Activated CD4-positive, alpha-beta T cell treated with anti-CD3 and anti-CD28 coated beads for 36 hours (primary cell): Measurements from ENCODE around the gene NCOA5. TPM values are rescaled to one million over a fixed set of nuclear protein-coding genes. Genes with fewer than 3 reads are reported as not detected.

ENCODE experiments used
- ATAC-seq: fragments of 200-7000 bp; cut with Tn5 transposase; one replicate; pipeline ENCODE4 v1.10.0; 2021; ENCODE audit warnings: mild to moderate bottlenecking, moderate library complexity
- CTCF ChIA-PET: fragments of 350-600 bp; sonication (Branson Sonifier 250); formaldehyde crosslinking; loops from one replicate; lab custom pipeline; 2021; ENCODE audit warnings: antibody characterized with exemption; lab: Charles Lee
- POLR2A ChIA-PET: fragments of 350-600 bp; sonication (Branson Sonifier 250); formaldehyde crosslinking; loops from one replicate; lab custom pipeline; 2021; ENCODE audit warnings: antibody characterized with exemption, inconsistent platforms; lab: Charles Lee
- DNase-seq: peaks from one replicate; pipeline ENCODE4 v3.0.0-alpha.2; 2020
- H3K27ac Mint-ChIP-seq: one replicate; pipeline ENCODE4 v1.8.0; 2021; ENCODE audit warnings: mixed read lengths
- H3K27me3 Mint-ChIP-seq: one replicate; pipeline ENCODE4 v1.8.0; 2021; ENCODE audit warnings: mixed read lengths
- H3K36me3 Mint-ChIP-seq: one replicate; pipeline ENCODE4 v1.8.0; 2021; ENCODE audit warnings: low read depth, mixed read lengths
- H3K4me1 Mint-ChIP-seq: one replicate; pipeline ENCODE4 v1.8.0; 2021; ENCODE audit warnings: mixed read lengths
- H3K4me3 Mint-ChIP-seq: one replicate; pipeline ENCODE4 v1.8.0; 2021; ENCODE audit warnings: mild to moderate bottlenecking, moderate library complexity, mixed read lengths
- H3K9me3 Mint-ChIP-seq: one replicate; pipeline ENCODE4 v1.8.0; 2021; ENCODE audit warnings: low read depth, mixed read lengths
- intact Hi-C, 2 experiments: fragments of 100-400 bp; cut with DNase I in 1 of 2; cut with micrococcal nuclease in 1 of 2; formaldehyde crosslinking; loops; one replicate each; pipeline versions ENCODE4 v1.14.2 to v1.15.1; 2022 to 2024; cut with DNase I, micrococcal nuclease
- total RNA-seq, 2 experiments: library from RNA; stranded (reverse); gene quantifications; one replicate each; pipeline ENCODE4 v1.2.3, GENCODE V29; 2021

Gene NCOA5
- total RNA-seq, 2 experiments from 2014 or later, result 17.9 to 18.8 TPM

- intact Hi-C loops, result no loop called here
- H3K36me3 Mint-ChIP-seq, result no peaks in the 10 kb centered on the region
- no peaks in the 10 kb centered on the region for H3K4me1 Mint-ChIP-seq
- ATAC-seq (no peak), DNase-seq (no peak)
- ChIA-PET POLR2A (no interaction called here), CTCF (no interaction called here)
- H3K27me3 Mint-ChIP-seq, result peaks cover 7% of the 10 kb centered on the region
- H3K4me3 Mint-ChIP-seq, result no peak overlapping the region
- no peak overlapping the region for H3K27ac Mint-ChIP-seq
- no peaks in the 10 kb centered on the region for H3K9me3 Mint-ChIP-seq
Observed at GRCh38 chr20:46051556-46052308, 38.0 kb downstream of the NCOA5 start.

DNA sequence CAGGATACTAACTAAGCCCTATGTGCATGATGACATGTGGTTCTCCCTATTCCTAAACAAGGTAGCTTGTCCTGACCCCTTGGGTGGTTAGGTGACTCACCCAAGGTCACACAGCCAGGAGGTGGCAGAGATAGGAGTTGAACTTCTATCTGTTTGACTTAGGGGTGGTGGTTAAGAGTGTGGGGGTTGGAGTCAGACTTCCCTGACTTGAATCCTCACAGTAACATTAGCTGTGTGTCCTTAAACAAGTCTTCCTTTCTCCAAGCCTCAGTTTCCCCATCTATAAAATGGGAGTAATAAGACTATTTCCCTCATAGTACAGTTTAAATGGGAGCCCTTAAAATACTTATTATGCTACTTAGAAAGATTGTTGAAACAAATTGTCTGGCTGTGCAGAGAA, 38.9 kb downstream of the NCOA5 start:
- Mint-ChIP-seq H3K9me3 (no peaks in the 10 kb centered on the region), H3K27me3 (peaks cover 13% of the 10 kb centered on the region), H3K4me1 (no peaks in the 10 kb centered on the region), H3K36me3 (no peaks in the 10 kb centered on the region), H3K27ac (no peak overlapping the region), H3K4me3 (no peak overlapping the region)
- intact Hi-C loops, result no loop called here
- DNase-seq (no peak), ATAC-seq (no peak)
- CTCF ChIA-PET, result interaction anchor here (0.5 to 0.9 kb wide), 2 partner anchors 10 to 36 kb away, joined by 3 read pairs; no protein-coding TSS in a partner anchor
- POLR2A ChIA-PET, result no interaction called here

DNA sequence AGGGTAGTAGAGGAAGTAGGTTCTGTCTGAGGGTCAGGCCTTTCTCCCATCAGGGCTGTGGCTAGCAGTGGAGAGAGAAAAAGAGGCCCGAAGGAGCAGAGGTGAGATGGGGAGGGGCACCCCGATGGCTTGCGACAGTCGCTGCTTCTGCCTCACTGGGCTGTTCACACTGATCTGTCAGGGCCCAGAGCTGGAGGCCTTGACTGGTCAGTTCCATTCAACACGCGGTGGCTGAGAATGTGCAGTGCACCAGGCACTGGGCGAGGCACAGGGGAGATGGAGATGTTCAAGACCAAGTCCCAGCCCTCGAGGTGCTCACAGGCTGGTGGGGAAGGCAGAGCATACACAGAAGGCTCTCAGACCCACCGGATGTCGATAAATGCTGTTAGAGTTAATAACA, 39.3 kb downstream of the NCOA5 start:
- H3K27ac Mint-ChIP-seq, result no peak overlapping the region
- ATAC-seq (no peak), DNase-seq (no peak)
- H3K36me3 Mint-ChIP-seq, result no peaks in the 10 kb centered on the region
- H3K4me1 Mint-ChIP-seq, result no peaks in the 10 kb centered on the region
- ChIA-PET POLR2A (no interaction called here), CTCF (interaction anchor here (0.5 to 0.9 kb wide), 2 partner anchors 9 to 35 kb away, joined by 3 read pairs; no protein-coding TSS in a partner anchor)
- H3K27me3 Mint-ChIP-seq, result peaks cover 14% of the 10 kb centered on the region
- no peaks in the 10 kb centered on the region for H3K9me3 Mint-ChIP-seq
- H3K4me3 Mint-ChIP-seq, result no peak overlapping the region
- intact Hi-C loops, result no loop called here

GRCh38 chr20:46049815-46050214, 39.9 kb downstream of the NCOA5 start:
- no peaks in the 10 kb centered on the region for H3K36me3 Mint-ChIP-seq
- ATAC-seq (no peak), DNase-seq (no peak)
- ChIA-PET CTCF (no interaction called here), POLR2A (no interaction called here)
- no peak overlapping the region for H3K27ac Mint-ChIP-seq
- H3K27me3 Mint-ChIP-seq, result peaks cover 12% of the 10 kb centered on the region
- intact Hi-C loops, result no loop called here
- H3K4me1 Mint-ChIP-seq, result no peaks in the 10 kb centered on the region
- H3K9me3 Mint-ChIP-seq, result no peaks in the 10 kb centered on the region
- H3K4me3 Mint-ChIP-seq, result no peak overlapping the region

- Mint-ChIP-seq H3K36me3 (no peaks in the 10 kb centered on the region), H3K27me3 (peaks cover 12% of the 10 kb centered on the region), H3K4me3 (no peak overlapping the region), H3K9me3 (no peaks in the 10 kb centered on the region), H3K27ac (no peak overlapping the region), H3K4me1 (no peaks in the 10 kb centered on the region)
- intact Hi-C loops, result no loop called here
- no peak for DNase-seq
- ATAC-seq, result no peak
- ChIA-PET CTCF (no interaction called here), POLR2A (no interaction called here)
Observed at GRCh38 chr20:46049190-46049589, 40.6 kb downstream of the NCOA5 start.

GRCh38 chr20:46047821-46048220, 41.9 kb downstream of the NCOA5 start:
- Mint-ChIP-seq H3K9me3 (no peaks in the 10 kb centered on the region), H3K36me3 (no peaks in the 10 kb centered on the region), H3K4me1 (no peaks in the 10 kb centered on the region), H3K27ac (no peak overlapping the region), H3K27me3 (peaks cover 17% of the 10 kb centered on the region), H3K4me3 (no peak overlapping the region)
- POLR2A ChIA-PET, result no interaction called here
- ATAC-seq (no peak), DNase-seq (no peak)
- CTCF ChIA-PET, result interaction anchor here (0.6 to 0.7 kb wide), 2 partner anchors 23 to 716 kb away, joined by 3 read pairs; no protein-coding TSS in a partner anchor
- intact Hi-C loops, result no loop called here

GRCh38 chr20:46046588-46047310, 43.0 kb downstream of the NCOA5 start:
- no peaks in the 10 kb centered on the region for H3K4me1 Mint-ChIP-seq
- H3K27me3 Mint-ChIP-seq, result peaks cover 26% of the 10 kb centered on the region
- H3K4me3 Mint-ChIP-seq, result no peak overlapping the region
- DNase-seq (no peak), ATAC-seq (no peak)
- POLR2A ChIA-PET, result no interaction called here
- H3K36me3 Mint-ChIP-seq, result no peaks in the 10 kb centered on the region
- H3K9me3 Mint-ChIP-seq, result no peaks in the 10 kb centered on the region
- intact Hi-C loops, result no loop called here
- CTCF ChIA-PET, result interaction anchor here (0.7 kb wide), 1 partner anchor 39 kb away, joined by 3 read pairs; no protein-coding TSS in a partner anchor
- H3K27ac Mint-ChIP-seq, result no peak overlapping the region

DNA sequence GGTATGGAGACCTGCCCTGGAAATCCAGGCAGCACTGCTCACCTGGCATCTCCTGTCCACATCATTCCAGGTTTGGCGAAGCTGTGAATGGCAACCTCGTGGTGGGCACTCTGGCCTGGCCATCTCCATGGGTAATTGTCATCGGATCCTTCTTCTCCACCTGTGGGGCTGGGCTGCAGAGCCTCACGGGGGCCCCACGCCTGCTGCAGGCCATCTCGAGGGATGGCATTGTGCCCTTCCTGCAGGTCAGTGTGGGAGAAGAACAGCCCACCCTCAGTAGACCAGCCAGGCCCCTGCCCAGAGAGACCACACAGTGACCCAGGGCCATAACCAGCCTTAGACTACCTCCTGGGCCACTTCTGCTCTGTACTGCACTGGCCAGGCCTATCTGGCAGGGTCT, 44.9 kb downstream of the NCOA5 start:
- DNase-seq, result no peak
- H3K4me1 Mint-ChIP-seq, result no peaks in the 10 kb centered on the region
- ChIA-PET CTCF (no interaction called here), POLR2A (no interaction called here)
- H3K27ac Mint-ChIP-seq, result no peak overlapping the region
- H3K27me3 Mint-ChIP-seq, result peaks cover 33% of the 10 kb centered on the region
- intact Hi-C loops, result no loop called here
- no peaks in the 10 kb centered on the region for H3K9me3 Mint-ChIP-seq
- H3K36me3 Mint-ChIP-seq, result no peaks in the 10 kb centered on the region
- no peak overlapping the region for H3K4me3 Mint-ChIP-seq
- no peak for ATAC-seq

GRCh38 chr20:46043556-46043955, 46.2 kb downstream of the NCOA5 start:
- POLR2A ChIA-PET, result no interaction called here
- CTCF ChIA-PET, result interaction anchor here (1.2 kb wide), 1 partner anchor 21 kb away, joined by 4 read pairs; no protein-coding TSS in a partner anchor
- no peak for DNase-seq
- ATAC-seq, result no peak
- Mint-ChIP-seq H3K27me3 (peaks cover 33% of the 10 kb centered on the region), H3K9me3 (no peaks in the 10 kb centered on the region), H3K27ac (no peak overlapping the region), H3K4me1 (no peaks in the 10 kb centered on the region), H3K4me3 (no peak overlapping the region), H3K36me3 (no peaks in the 10 kb centered on the region)
- intact Hi-C loops, result no loop called here

GRCh38 chr20:46040902-46041535, 48.7 kb downstream of the NCOA5 start:
- no peak overlapping the region for H3K4me3 Mint-ChIP-seq
- CTCF ChIA-PET, result interaction anchor here (1.0 kb wide), 1 partner anchor 10 kb away, joined by 3 read pairs; no protein-coding TSS in a partner anchor
- H3K4me1 Mint-ChIP-seq, result no peaks in the 10 kb centered on the region
- ATAC-seq (peak; percentile 58), DNase-seq (peak; percentile 76)
- no peaks in the 10 kb centered on the region for H3K9me3 Mint-ChIP-seq
- intact Hi-C loops, result no loop called here
- no peaks in the 10 kb centered on the region for H3K36me3 Mint-ChIP-seq
- no peak overlapping the region for H3K27ac Mint-ChIP-seq
- H3K27me3 Mint-ChIP-seq, result peaks cover 29% of the 10 kb centered on the region
- POLR2A ChIA-PET, result no interaction called here

DNA sequence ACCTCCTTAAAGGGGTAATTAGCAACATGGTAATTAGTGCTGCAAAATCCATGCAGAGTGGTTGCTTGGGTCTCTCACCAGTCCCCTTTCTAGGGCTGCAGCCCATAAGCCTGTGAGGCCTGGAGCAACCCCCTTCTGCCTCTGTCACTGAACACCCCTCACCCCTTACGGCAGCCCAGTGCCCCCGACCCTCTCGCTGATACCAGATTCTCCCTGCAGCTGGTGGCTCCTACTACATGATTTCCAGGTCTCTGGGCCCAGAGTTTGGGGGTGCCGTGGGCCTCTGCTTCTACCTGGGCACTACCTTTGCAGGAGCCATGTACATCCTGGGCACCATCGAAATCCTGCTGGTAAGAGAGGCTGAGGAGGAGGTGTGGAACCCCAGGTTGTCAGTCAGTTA, 52.7 kb downstream of the NCOA5 start:
- H3K27me3 Mint-ChIP-seq, result peaks cover 43% of the 10 kb centered on the region
- no peaks in the 10 kb centered on the region for H3K36me3 Mint-ChIP-seq
- ATAC-seq (no peak), DNase-seq (no peak)
- CTCF ChIA-PET, result interaction anchor here (0.5 kb wide), 1 partner anchor 16 kb away, joined by 3 read pairs; no protein-coding TSS in a partner anchor
- no peaks in the 10 kb centered on the region for H3K9me3 Mint-ChIP-seq
- no peak overlapping the region for H3K27ac Mint-ChIP-seq
- H3K4me3 Mint-ChIP-seq, result no peak overlapping the region
- intact Hi-C loops, result no loop called here
- POLR2A ChIA-PET, result no interaction called here
- no peaks in the 10 kb centered on the region for H3K4me1 Mint-ChIP-seq
